ENCODE results near the gene TMEM185B.

Gene TMEM185B

GRCh38 chr2:120189189-120189588 is 34.0 kb downstream of the TMEM185B start:
- no peak for TF ChIP-seq REST (IDR thresholded peaks at IDR 0.05; ENCODE audit: insufficient replicate concordance, low read depth)
- TF ChIP-seq, protein P1, sequence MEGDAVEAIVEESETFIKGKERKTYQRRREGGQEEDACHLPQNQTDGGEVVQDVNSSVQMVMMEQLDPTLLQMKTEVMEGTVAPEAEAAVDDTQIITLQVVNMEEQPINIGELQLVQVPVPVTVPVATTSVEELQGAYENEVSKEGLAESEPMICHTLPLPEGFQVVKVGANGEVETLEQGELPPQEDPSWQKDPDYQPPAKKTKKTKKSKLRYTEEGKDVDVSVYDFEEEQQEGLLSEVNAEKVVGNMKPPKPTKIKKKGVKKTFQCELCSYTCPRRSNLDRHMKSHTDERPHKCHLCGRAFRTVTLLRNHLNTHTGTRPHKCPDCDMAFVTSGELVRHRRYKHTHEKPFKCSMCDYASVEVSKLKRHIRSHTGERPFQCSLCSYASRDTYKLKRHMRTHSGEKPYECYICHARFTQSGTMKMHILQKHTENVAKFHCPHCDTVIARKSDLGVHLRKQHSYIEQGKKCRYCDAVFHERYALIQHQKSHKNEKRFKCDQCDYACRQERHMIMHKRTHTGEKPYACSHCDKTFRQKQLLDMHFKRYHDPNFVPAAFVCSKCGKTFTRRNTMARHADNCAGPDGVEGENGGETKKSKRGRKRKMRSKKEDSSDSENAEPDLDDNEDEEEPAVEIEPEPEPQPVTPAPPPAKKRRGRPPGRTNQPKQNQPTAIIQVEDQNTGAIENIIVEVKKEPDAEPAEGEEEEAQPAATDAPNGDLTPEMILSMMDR (IDR thresholded peaks at IDR 0.05; ENCODE audit: insufficient read depth, low read length), result no peak
- no peak for TF ChIP-seq POLR2AphosphoS5 (IDR thresholded peaks at IDR 0.05; ENCODE audit: low read depth)
- no peak for TF ChIP-seq GABPA (IDR thresholded peaks at IDR 0.05; ENCODE audit: low read depth)
- TF ChIP-seq SPI1 (IDR thresholded peaks at IDR 0.05; ENCODE audit: borderline replicate concordance, low read depth), result no peak
- H3K27ac ChIP-seq (replicated peaks), result no peak overlapping the region
- H3K4me3 ChIP-seq (replicated peaks; ENCODE audit: insufficient read depth, low read length), result no peak overlapping the region
- H3K27me3 ChIP-seq (ENCODE audit: insufficient read depth, poor library complexity, severe bottlenecking), result no peaks in the 10 kb centered on the region
- DNase-seq (ENCODE audit: low read depth in 1 of 2, low spot score in 1 of 2), result no peak

DNA sequence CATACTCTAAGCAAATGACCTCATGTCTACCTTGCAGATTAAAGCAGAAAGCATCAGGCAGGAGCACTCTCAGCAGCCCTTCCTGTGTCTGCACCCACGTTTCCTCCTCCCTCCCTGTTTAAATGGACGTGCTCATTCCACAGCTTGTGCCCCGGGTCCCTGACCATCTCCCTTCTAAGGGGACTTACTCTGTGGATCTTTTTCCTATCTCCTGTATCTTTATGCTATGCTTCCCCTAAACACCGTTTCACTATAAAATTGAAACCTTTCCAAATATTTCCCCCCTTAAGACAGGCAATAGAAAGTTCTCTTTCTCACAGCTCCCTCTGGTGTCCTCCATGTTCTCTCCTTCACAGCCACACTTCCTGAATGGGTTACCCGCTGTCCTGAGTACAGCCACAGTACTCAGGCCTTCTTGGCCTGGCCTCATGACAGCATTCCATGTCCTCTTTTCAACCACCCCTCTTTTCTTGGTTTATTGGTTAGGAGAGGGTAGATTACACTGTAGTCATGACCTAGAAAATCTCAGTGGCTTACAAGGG is 41.1 kb downstream of the TMEM185B start:
- no peak for DNase-seq (ENCODE audit: low read depth in 1 of 2, low spot score in 1 of 2)
- no peaks in the 10 kb centered on the region for H3K27me3 ChIP-seq (ENCODE audit: insufficient read depth, poor library complexity, severe bottlenecking)

DNA sequence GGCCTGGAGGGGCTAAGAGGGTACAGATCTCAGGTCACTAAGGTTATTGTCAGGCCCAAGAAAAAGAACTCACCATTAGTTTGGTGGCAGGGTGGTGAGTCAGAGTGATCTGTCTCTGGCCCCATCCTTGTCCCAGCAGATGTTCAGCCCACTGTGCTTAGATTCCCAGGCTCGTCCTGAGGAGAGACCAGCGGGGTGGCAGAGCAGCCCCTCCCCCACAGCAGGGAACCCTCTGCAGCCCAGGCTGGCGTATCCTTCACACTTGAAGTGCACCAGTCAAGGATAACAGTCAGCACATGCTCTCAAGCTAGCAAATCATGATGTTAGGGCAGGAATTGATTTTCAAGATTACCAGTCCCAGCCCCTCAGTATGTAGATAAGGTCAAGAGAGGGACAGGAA is 43.1 kb downstream of the TMEM185B start:
- Histone ChIP-seq H3K4me3 (replicated peaks; ENCODE audit: insufficient read depth, low read length) (no peak overlapping the region), H3K27me3 (ENCODE audit: insufficient read depth, poor library complexity, severe bottlenecking) (no peaks in the 10 kb centered on the region), H3K27ac (replicated peaks) (no peak overlapping the region)
- no peak for DNase-seq (ENCODE audit: low read depth in 1 of 2, low spot score in 1 of 2)
- TF ChIP-seq POLR2AphosphoS5 (IDR thresholded peaks at IDR 0.05; ENCODE audit: low read depth) (no peak), REST (IDR thresholded peaks at IDR 0.05; ENCODE audit: insufficient replicate concordance, low read depth) (no peak), GABPA (IDR thresholded peaks at IDR 0.05; ENCODE audit: low read depth) (no peak), SPI1 (IDR thresholded peaks at IDR 0.05; ENCODE audit: borderline replicate concordance, low read depth) (no peak)
- TF ChIP-seq, protein P1 (IDR thresholded peaks at IDR 0.05; ENCODE audit: insufficient read depth, low read length), result no peak

More for the DNA sequence above, 41.1 kb downstream of the TMEM185B start:
- TF ChIP-seq POLR2AphosphoS5 (IDR thresholded peaks at IDR 0.05; ENCODE audit: low read depth), result no peak
- TF ChIP-seq, protein P1 (IDR thresholded peaks at IDR 0.05; ENCODE audit: insufficient read depth, low read length), result no peak
- H3K27ac ChIP-seq (replicated peaks), result no peak overlapping the region
- H3K4me3 ChIP-seq (replicated peaks; ENCODE audit: insufficient read depth, low read length), result no peak overlapping the region

- DNase-seq (ENCODE audit: low read depth in 1 of 2, low spot score in 1 of 2), result no peak
- no peak overlapping the region for H3K4me3 ChIP-seq (replicated peaks; ENCODE audit: insufficient read depth, low read length)
- TF ChIP-seq GABPA (IDR thresholded peaks at IDR 0.05; ENCODE audit: low read depth) (no peak), POLR2AphosphoS5 (IDR thresholded peaks at IDR 0.05; ENCODE audit: low read depth) (no peak), SPI1 (IDR thresholded peaks at IDR 0.05; ENCODE audit: borderline replicate concordance, low read depth) (no peak), REST (IDR thresholded peaks at IDR 0.05; ENCODE audit: insufficient replicate concordance, low read depth) (no peak)
- TF ChIP-seq, protein P1 (IDR thresholded peaks at IDR 0.05; ENCODE audit: insufficient read depth, low read length), result no peak
- H3K27me3 ChIP-seq (ENCODE audit: insufficient read depth, poor library complexity, severe bottlenecking), result no peaks in the 10 kb centered on the region
- no peak overlapping the region for H3K27ac ChIP-seq (replicated peaks)
These were observed 43.8 kb downstream of the TMEM185B start for GRCh38 chr2:120179396-120179795.

All from HL-60 (cell line).